ES-I3 (cell line): Measurements from ENCODE around the gene PHTF2.
"Not testable (repeated sequence)": the region's sequence is repeated elsewhere in the genome, so short reads cannot be mapped to it uniquely, and the experiment has no call there.

Experiments used
- H3K36me3 ChIP-seq: 2 replicates; pipeline ENCODE4 v1.6.1; 2013; ENCODE audit warnings: mild to moderate bottlenecking, low read length, control low read depth, moderate library complexity; ENCODE audit not compliant: insufficient read depth
- H3K4me1 ChIP-seq: 2 replicates; pipeline ENCODE4 v1.6.1; 2013; ENCODE audit warnings: mild to moderate bottlenecking, control low read depth, low read length; ENCODE audit not compliant: insufficient read depth
- H3K9ac ChIP-seq: 2 replicates; pipeline ENCODE4 v1.6.1; 2013; ENCODE audit warnings: low read depth, mild to moderate bottlenecking, low read length, moderate library complexity
- H3K9me3 ChIP-seq: 2 replicates; pipeline ENCODE4 v1.6.1; 2013; ENCODE audit warnings: mild to moderate bottlenecking, low read length, moderate library complexity; ENCODE audit not compliant: control insufficient read depth, insufficient read depth

The PHTF2 gene

DNA sequence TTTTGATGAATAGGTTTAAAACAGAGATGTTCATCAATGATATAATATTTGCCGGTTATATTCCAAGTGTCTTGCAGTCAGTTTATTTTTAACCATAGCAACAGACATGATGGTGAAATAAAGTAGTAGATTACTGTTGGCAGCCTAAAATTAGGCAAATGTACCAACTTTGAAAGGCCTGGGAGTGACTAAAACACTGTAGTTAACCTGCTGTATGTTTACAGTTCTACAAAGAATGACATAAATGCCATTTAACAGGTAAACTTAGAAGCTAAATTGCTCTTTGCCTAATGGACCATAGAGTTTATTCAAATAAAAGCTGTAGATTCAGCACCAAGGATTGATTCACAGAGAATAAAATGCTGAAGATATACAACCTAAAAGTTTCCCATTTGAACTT is 64.1 kb downstream of the PHTF2 start:
- no peaks in the 10 kb centered on the region for H3K36me3 ChIP-seq
- peaks cover 7% of the 10 kb centered on the region; the same call in 1 of the 2 replicates for H3K4me1 ChIP-seq
- no peak overlapping the region for H3K9ac ChIP-seq
- H3K9me3 ChIP-seq: no peaks in the 10 kb centered on the region

GRCh38 chr7:77863860-77864259 is 65.3 kb downstream of the PHTF2 start:
- H3K9ac ChIP-seq: no peak overlapping the region
- H3K4me1 ChIP-seq: peaks cover 7% of the 10 kb centered on the region; the same call in 1 of the 2 replicates
- no peaks in the 10 kb centered on the region for H3K9me3 ChIP-seq
- no peaks in the 10 kb centered on the region for H3K36me3 ChIP-seq

DNA sequence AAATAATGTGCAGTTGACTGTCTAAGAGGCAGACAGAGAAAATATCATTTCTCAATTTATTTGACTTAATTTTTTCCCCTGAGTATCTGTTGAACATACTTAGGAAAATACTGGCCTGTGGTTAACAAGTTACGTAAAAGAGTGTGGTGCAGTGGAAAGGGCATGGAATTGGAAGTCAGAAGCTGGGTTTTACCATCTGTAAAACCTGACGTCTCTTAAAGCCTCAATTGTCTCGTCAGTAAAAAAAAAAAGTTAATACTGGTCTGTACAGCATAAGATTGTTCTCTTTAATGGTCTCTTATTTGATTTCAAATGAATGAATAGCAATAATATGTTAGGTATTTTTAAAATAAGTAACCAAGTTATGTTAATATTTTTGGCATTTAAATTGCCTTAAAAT is 67.8 kb downstream of the PHTF2 start:
- Histone ChIP-seq H3K9ac (no peak overlapping the region), H3K4me1 (peaks cover 7% of the 10 kb centered on the region; the same call in 1 of the 2 replicates), H3K36me3 (no peaks in the 10 kb centered on the region), H3K9me3 (no peaks in the 10 kb centered on the region)

GRCh38 chr7:77866786-77867536 is 68.4 kb downstream of the PHTF2 start:
- no peaks in the 10 kb centered on the region for H3K36me3 ChIP-seq
- H3K9ac ChIP-seq: no peak overlapping the region
- H3K4me1 ChIP-seq: peaks cover 7% of the 10 kb centered on the region; the same call in 1 of the 2 replicates
- no peaks in the 10 kb centered on the region for H3K9me3 ChIP-seq

DNA sequence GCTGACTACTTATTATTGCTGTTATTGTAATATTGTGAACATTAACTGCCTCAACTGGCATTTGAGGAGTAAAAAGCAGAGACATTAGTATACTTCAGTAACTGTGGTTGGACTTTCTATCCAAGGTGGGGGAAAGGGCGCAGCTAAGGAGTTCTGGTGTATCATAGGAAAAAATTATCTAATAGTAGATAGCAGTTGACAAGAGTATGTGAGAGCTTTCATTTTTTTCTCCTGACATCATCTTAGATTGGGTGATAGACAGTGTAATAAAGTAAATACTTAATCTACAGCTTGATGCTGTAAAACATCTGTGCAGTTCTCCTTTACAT is 68.9 kb downstream of the PHTF2 start:
- no peaks in the 10 kb centered on the region for H3K9me3 ChIP-seq
- peaks cover 7% of the 10 kb centered on the region; the same call in 1 of the 2 replicates for H3K4me1 ChIP-seq
- H3K9ac ChIP-seq: no peak overlapping the region
- H3K36me3 ChIP-seq: no peaks in the 10 kb centered on the region

DNA sequence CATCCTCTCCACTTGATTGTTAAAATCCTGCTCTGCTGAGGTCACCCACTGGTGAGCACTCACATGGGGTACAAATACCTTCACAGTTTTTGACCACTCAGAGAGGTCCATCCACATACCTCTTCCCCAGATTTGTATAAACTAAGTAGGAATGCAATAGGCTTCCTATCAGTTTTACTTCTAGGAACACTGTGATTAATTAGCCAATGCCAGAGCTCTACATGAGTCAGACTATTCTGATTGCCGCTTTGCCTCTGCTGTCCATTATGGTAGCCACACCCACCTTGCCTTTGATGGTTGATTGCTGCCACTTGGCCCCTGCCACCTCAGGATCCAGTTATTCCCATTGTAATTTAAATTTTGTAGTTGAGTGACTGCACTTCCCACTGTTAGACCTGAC is 73.7 kb downstream of the PHTF2 start:
- H3K4me1 ChIP-seq, H3K36me3 ChIP-seq, H3K9ac ChIP-seq, H3K9me3 ChIP-seq: not testable (repeated sequence)

DNA sequence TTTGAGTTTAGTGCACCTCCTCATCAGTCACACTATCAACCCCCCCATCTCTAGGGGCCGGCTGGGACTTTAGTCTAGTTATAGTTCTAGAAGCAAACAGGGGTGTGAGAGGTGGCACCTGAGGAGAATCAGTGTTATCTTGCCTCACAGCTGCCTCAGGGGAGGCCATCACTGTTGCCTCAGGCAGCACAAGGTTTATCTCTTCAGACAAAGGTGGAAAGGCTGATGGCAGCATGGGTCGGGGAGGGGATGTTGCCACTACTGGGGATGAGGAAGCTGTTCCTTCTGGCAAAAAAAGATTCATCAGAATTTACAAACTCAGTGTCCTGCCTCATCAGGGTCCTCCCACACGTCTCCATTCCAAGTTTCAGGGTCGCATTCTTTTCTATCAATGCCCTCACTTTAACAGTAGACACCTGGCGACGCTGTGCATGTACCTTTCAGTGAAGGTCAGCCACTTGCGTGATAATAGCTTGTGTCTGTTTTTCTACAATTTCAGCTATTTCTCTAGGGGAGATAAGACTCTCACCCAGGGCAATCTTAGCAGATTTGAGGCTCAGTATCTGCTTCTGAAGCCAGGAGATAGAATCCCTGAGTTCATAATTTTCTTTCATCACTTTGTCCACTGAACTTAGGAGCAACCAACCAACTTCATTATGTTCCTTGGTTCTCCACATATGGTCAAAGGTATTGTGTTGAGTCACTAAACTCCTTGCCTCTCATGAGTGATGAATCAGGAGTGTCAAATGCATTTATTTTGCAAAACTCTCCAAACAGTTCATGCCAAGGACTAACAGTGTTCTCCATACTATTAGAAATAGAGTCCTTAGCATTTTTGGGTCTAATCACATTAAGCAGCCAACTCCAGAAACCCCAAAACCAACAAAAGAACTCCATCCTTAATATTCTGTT is 75.1 kb downstream of the PHTF2 start:
- not testable (repeated sequence) for H3K4me1 ChIP-seq, H3K36me3 ChIP-seq, H3K9me3 ChIP-seq, H3K9ac ChIP-seq

- H3K36me3 ChIP-seq: no peaks in the 10 kb centered on the region
- no peak overlapping the region for H3K9ac ChIP-seq
- no peaks in the 10 kb centered on the region for H3K4me1 ChIP-seq
- H3K9me3 ChIP-seq: no peaks in the 10 kb centered on the region
Measured at GRCh38 chr7:77877791-77878190, 79.2 kb downstream of the PHTF2 start.

DNA sequence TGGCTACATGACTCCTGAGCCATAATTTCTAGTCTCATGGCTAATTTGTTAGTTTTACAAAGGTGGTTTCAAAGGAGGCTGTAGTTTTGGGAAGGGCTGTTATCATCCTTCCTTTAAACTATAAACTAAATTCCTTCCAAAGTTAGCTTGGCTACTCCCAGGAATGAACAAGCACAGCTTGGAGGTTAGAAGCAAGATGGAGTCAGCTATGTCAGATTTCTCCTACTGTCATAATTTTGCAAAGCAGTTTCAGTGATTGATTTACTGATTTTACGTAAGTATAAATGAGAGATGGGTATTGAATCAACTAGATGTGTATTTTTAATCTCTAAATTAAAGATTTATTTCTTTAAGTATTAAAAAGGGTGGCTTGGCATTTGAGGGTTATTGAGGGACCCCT is 79.9 kb downstream of the PHTF2 start:
- Histone ChIP-seq H3K9me3 (no peaks in the 10 kb centered on the region), H3K36me3 (no peaks in the 10 kb centered on the region), H3K4me1 (no peaks in the 10 kb centered on the region), H3K9ac (no peak overlapping the region)

DNA sequence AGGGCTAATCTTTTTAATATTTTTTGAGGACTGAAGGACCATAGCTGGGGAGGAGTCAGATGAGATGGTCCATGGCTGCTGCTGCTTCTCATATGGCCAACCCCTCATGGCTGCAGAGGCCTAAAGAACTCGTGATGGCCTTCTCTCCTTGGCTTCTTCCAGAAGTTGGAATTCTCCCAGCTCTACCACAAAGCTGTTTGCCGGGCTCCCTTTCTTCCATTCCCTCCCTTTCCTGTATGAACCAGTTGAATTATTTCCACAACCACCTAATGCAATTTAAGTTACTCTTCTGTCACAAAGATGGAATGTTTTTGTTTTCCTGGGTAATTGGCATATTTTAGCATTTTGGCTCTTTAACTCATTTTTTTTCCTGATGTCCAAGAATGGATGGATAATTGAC is 80.7 kb downstream of the PHTF2 start:
- H3K9me3 ChIP-seq: no peaks in the 10 kb centered on the region
- H3K4me1 ChIP-seq: no peaks in the 10 kb centered on the region
- H3K36me3 ChIP-seq: no peaks in the 10 kb centered on the region
- no peak overlapping the region for H3K9ac ChIP-seq

DNA sequence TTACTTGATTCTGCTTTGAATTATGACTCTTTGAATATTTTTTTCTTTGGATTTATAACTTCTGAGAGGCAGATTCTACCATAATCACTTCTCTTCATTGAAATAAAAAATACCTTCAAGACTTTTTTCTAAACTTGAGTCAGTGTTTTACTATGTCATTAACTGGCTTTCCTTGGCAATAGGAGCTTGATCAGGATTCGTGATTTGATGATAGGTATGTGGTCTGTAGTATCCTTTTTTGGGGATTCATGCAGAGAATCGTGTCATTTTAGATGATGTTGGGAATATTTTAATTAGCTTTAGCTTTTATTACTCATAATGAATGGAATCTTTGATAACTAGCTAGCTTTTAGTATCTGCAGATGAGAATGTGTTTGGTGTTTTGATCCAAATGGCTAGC is 83.3 kb downstream of the PHTF2 start:
- H3K9me3 ChIP-seq: no peaks in the 10 kb centered on the region
- no peaks in the 10 kb centered on the region for H3K4me1 ChIP-seq
- no peaks in the 10 kb centered on the region for H3K36me3 ChIP-seq
- H3K9ac ChIP-seq: no peak overlapping the region

DNA sequence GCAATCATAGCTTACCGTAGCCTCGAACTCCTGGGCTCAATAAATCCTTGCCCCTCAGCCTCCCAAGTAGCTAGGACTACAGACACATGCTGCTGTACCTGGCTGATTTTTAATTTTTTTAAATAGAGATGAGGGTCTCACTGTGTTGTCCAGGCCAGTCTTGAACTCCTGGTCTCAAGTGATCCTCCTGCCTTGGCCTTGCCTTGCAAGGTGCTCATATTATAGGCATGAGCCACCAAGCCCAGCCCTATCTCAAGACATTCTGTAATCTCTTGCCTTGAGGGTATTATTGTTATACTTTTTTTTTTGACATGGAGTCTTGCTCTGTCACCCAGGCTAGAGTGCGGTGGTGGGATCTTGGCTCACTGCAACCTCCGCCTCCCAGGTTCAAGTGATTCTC is 86.6 kb downstream of the PHTF2 start:
- no peaks in the 10 kb centered on the region for H3K36me3 ChIP-seq
- no peaks in the 10 kb centered on the region for H3K9me3 ChIP-seq
- H3K9ac ChIP-seq: no peak overlapping the region
- H3K4me1 ChIP-seq: no peaks in the 10 kb centered on the region

GRCh38 chr7:77887567-77887966 is 89.0 kb downstream of the PHTF2 start:
- Histone ChIP-seq H3K9ac (no peak overlapping the region), H3K4me1 (no peaks in the 10 kb centered on the region), H3K36me3 (no peaks in the 10 kb centered on the region), H3K9me3 (no peaks in the 10 kb centered on the region)

GRCh38 chr7:77888998-77889397 is 90.4 kb downstream of the PHTF2 start:
- Histone ChIP-seq H3K9ac (no peak overlapping the region), H3K9me3 (no peaks in the 10 kb centered on the region), H3K4me1 (no peaks in the 10 kb centered on the region), H3K36me3 (no peaks in the 10 kb centered on the region)

DNA sequence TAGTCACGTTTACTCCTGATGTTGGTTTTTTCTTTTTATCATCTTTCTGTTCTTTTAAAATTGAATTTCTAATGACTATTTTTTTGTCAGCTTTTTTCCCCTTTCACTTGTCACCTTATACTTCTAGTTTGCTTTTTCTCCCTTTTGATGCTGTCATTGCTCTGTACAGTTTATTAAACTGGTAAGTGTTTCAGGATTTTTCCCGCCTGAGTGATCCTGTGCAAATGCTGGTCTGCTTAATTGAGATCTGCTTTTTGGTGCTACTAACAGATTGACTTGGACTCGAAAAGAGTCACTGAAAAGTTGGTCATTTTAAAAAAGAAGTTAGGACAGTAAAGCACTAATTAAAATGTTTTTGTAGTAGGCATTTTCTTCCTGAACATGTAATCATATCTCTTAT is 95.2 kb downstream of the PHTF2 start:
- Histone ChIP-seq H3K9ac (no peak overlapping the region), H3K36me3 (no peaks in the 10 kb centered on the region), H3K4me1 (no peaks in the 10 kb centered on the region), H3K9me3 (no peaks in the 10 kb centered on the region)
